CD4-positive, alpha-beta T cell treated with Interleukin-6 for 4 hours (primary cell): Measurements from ENCODE around the gene MIGA2.

ENCODE experiments used
- DNase-seq: peaks from one replicate; pipeline ENCODE4 v3.0.0-alpha.2; 2020; ENCODE audit warnings: mixed read lengths

MIGA2 gene

DNA sequence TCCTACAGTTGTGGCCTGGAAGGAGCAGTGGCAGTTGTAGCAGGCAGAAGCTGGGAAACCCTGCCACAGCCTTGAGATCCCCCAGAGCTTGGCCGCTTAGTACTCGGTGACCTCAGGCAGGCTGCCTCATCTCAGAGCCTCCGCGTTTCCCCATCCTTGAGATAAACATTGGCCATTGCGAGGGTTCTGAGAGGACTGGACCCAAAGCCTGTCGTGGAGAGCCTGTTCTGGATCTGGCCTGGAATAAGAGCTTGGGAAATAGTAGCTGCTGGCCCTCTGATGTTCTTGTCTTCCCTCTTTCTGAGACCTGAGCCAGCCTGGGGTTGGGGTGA lies 1.3 kb downstream of the MIGA2 start:
- DNase-seq, result no peak

DNA sequence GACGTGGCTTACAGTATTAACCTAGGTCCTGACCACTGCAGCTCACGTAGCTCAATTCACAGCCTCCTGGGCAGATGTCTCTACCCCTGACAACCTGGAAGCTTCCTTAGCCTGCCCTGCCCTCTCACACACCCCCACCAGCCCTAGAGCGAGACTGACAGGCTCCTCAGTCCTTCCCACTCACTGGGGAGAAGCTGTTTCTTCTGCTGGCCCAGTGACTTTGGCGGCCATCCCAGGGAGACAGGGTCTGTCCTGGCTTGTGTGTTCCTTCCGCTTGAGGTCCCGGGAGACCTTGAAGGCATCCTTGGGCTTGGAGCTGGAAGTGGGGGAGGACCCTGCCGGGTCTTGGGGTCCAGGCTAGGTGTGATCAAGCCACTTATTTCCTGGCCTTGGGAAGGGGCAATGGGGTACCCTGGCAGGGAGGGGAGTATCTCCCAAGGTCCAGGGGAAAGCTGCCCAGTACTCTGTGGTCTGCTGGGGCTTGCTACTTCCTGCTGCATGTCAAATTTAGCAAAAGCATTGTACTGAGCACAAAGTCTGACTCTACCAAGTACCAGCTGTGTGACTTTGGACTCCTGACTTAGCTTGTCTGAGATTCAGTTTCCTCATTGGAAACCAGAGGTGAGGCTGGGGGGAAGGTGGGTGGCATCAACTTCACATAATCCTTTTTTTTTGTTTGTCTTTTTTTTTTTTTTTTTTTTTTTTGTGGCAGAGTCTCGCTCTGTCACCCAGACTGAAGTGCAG lies 1.9 kb downstream of the MIGA2 start:
- no peak for DNase-seq

DNA sequence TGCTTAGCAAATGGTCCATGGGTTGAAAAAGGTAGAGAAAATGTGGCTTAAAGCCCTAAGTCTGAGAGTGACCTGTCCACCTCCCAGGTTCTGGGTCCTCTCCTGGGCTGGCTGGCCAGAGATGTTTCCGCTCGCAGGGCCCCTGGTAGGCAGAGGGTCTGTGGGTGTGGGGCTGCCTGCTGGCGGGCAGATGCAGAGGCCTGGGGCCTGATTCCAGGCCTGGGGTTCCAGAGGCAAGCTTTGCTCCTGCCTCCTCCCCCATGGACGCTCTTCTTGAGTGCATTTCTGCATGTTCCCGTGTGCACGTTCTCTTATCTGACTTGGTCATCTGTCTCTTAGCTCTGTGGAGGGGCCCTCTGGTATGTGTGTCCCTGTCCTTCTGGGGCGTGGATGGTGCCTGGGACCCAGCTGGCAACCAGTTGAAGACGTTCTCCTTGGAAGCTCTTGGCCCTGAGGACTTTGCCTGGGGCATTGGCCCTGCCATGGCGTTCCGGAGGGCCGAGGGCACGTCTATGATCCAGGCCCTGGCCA lies 3.8 kb downstream of the MIGA2 start:
- DNase-seq, result no peak

DNA sequence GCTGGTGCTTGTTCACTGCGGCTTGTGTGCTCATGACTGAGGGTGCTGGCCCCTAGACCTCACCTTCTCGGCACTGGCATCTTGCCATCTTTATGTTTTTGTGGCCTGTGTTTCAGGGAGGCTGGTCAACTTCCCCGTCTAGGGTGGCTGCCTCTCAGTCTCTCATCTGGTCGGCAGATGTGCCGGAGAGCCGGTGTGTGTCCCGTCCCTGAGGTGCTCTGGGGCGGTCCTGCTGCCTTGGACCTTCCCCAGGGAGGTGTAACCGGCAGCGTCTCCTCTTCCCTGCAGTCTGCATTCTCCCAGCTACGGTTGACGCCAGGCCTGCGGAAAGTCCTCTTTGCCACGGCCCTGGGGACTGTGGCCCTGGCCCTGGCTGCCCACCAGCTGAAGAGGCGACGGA lies 5.6 kb downstream of the MIGA2 start:
- no peak for DNase-seq

GRCh38 chr9:129052592-129052991 lies 16.2 kb downstream of the MIGA2 start:
- no peak for DNase-seq

DNA sequence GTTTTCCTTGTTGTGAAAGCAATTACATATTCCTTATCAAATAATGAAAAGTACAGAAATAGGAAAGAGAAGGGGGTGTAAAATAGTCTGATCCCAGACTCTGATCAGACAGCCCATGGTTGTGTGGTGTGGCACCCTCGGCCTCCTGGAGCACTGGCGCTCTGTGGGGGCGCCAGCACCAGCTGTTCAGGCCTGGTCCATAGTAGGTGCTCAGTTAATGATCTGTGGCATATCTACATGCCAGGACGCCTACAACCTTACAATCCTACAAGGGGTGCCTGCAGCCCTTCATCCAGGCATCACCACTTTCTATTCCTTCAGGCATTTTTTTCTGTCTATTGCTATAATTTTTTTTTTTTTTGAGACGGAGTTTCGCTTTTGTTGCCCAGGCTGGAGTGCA lies 16.6 kb downstream of the MIGA2 start:
- DNase-seq, result no peak

DNA sequence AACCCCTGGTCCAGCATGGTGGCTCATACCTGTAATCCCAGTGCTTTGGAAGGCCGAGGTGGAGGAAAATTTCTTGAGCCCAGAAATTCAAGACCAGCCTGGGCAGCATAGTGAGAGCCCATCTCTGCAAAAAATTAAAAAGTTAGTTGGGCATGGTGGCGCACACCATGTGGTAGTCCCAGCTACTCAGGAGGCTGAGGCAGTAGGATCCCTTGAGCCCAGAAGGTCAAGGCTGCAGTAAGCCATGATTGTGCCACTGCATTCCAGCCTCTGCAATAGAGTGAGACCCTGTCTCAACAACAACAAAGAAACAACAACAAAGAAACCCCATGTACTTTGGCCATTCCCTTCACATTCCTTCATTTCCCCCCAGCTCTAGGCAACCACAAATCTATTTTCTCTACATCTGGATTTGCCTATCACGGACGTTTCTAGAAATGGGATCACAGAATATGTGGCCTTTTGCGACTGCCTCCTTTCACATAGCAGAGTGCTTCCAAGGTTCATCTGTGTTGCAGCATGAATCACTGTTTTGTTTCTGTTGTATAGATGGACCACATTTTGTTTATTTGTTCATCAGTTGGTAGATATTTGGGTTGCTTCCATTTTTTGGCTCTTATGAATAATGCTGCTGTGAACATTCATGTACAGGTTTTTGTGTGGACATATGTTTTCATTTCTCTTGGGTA lies 17.9 kb downstream of the MIGA2 start:
- DNase-seq, result no peak

GRCh38 chr9:129058965-129059795 lies 22.8 kb downstream of the MIGA2 start:
- DNase-seq, result no peak

GRCh38 chr9:129059796-129060785 lies 23.7 kb downstream of the MIGA2 start:
- no peak for DNase-seq

DNA sequence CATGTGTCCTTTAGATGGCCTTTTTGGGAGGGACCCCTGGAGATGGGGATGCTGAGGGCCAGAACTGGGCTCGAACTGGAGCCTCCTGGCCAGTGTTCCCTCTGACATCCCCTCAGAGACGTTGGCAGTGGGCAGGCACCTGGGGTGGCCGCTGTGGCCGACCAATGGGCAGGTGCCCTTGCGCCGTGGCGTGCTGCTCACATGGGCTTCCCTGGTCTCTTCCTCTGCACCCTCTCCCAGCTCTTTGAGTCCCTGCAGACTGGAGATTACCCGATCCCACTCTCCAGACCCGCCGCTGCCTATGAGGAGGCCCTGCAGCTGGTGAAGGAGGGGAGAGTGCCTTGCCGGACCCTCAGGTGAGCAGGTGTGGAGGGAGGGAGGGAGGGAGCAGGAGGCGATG lies 24.6 kb downstream of the MIGA2 start:
- DNase-seq, result no peak

- no peak for DNase-seq
Observed at GRCh38 chr9:129063061-129063460, 26.6 kb downstream of the MIGA2 start.

- DNase-seq, result no peak
Observed at GRCh38 chr9:129064499-129064908, 28.1 kb downstream of the MIGA2 start.

DNA sequence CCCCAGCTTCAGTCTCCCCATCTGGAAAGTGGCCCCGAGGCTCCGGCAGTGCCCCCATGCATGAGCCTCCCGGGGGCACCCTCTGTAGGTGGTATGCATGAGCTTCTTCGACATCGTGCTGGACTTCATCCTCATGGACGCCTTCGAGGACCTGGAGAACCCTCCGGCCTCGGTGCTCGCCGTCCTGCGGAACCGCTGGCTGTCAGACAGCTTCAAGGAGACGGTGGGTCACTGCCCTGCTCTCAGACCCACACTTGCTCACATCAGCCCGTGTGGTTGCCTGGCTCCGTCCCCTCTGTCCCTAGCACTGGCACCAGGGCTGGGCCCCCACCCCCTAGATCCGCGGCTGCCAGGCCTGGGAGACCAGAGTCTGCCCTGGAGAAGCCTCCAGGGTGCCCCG lies 31.7 kb downstream of the MIGA2 start:
- no peak for DNase-seq

DNA sequence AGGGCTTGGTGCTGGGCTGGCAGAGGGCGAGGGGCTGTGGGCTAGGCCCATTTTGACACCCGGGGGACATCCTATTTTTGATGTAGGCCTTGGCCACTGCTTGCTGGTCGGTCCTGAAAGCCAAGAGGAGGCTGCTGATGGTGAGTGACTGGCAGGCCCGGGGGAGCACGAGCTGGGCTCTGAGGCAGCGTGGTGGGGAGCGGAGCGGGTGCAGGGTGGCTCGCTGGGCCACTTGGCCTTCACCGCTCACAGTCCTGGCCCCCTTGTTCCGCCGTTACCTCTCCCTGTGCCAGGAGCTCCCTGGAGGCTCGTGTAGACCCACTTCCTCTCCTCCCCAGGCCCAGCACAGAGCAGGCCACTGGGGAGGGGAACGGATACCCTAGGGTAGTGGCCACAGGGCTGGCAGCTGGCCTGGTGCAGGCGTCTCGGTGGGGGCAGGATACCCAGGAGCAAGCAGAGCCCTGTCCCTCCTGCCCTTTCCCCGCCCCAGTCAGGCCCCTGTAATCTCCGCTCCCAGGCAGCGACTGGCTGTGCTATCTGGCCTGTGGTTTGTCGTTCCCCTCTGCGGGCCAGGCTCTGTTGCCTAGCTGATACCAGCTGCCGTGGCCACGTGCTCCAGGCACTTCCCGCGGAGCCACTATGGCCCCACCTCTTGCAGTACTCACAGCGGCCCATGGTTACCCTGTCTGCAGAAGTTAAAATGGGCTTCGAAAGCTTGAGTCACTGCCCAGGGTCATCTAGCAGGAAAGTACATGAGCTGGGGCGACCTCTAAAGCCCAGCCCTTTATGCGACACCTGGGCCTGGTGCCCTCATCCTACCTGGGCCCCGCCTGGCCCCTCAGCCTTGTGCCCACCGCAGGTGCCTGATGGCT lies 32.8 kb downstream of the MIGA2 start:
- DNase-seq, result peak; percentile 71

DNA sequence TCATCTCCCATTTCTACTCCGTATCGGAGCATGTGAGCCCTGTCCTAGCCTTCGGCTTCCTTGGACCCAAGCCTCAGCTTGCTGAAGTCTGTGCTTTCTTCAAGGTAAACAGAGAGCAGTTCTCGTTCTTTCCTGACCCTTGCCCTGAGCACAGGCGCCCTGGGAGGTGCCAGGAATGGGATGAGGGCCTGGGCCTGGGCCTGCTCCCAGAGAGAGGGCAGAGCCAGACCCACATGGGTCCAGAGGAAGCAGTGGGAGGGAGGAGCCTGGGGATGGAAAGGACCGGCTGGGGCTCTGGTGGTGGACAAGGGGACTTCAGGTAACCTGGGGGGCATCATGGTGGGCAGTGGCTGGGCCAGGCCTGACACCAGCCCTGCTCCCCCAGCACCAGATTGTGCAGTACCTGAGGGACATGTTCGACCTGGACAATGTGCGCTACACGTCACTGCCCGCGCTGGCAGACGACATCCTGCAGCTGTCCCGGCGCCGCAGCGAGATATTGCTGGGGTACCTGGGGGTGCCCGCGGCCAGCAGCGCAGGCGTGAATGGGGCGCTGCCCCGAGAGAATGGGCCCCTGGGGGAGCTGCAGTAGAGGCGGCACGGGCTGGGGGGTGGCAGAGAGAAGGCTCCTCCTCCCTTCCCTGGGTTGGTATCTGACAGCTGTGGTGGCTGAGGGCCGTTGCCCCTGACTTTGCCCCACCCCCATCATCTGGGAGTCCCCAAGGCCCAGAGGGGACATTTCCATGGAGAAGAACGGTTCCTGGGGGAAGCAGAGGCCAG lies 33.6 kb downstream of the MIGA2 start:
- no peak for DNase-seq

DNA sequence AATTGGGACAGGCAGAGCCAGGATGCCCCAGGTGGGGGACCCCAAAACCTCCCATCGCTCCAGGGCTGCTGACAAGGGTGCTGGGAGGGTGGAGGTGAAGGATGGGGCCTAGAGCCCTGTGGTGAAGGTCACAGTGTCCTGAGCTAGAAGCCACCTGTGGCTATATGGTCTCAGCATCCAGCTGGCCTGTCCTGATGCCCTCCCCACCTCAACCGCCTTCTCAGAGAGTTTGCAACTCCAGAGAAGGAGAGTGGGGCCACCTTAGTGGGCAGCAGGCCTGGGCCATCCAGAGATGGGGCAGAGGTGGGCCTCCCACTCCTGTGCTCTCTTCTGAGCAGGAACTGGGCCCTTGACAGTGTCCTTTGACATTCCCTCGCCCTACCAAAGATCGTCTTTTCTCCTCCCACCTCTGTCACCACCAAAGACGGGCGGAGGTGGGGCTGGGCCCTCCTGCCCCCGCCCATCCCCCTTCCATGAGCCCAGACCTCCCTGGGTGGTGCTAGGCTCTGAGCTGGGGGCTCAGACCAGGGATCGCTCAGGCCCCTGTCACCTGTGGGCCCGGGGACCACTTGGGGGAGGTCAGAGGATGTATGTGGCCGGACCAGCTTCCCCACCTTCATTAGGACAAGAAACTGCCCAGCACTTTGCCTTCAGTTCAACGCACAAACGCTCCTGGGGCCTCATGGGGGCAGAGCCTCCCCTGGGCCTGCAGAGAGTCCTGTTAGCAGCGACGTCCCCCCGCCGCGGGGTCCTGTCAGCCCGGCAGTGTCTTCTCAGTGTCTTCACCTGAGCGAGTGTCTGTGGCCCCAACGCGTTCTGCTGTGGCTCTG lies 34.5 kb downstream of the MIGA2 start:
- DNase-seq, result no peak

- peak; percentile 53 for DNase-seq
Observed at GRCh38 chr9:129071526-129072126, 35.2 kb downstream of the MIGA2 start.

DNA sequence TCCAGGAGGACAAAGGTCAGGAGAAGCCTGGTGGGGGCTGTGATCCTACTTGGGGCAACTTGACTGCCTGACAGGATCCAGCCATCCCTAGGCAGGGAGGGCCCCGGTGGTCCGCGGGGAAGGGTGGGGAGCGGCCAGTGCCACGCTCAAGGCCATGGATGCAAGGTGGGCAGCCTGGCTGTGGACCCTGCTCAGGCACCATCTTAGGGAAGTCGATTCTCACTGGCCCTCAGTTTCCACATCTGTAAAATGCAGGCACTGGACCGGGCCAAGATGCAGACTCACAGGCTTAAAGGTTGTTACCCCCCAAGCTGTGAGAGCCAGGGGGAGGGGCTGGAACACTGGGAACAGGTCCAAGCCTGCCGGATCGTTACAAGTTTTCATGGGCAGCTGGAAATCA lies 35.7 kb downstream of the MIGA2 start:
- no peak for DNase-seq

GRCh38 chr9:129073404-129073803 lies 37.0 kb downstream of the MIGA2 start:
- DNase-seq, result no peak
